H1 (cell line): ENCODE data around the gene SS18L1. TPM values are rescaled to one million over a fixed set of nuclear protein-coding genes. Genes with fewer than 3 reads are reported as not detected.

Experiments used
- CBX8 ChIP-seq: fragments of 300-800, 300-1000 bp; sonication (generic); IDR thresholded peaks from 2 replicates; pipeline ENCODE4 v1.7.1; 2016; ENCODE audit warnings: low read depth, low read length, borderline replicate concordance
- CEBPB ChIP-seq: IDR thresholded peaks from 2 replicates; pipeline ENCODE4 v1.6.1; 2012; ENCODE audit warnings: low read depth, low read length
- KDM5A ChIP-seq: fragments of 200-600 bp; IDR thresholded peaks from 2 replicates; pipeline ENCODE4 v1.7.1; 2012; ENCODE audit warnings: mild to moderate bottlenecking, low read length, inconsistent platforms, mixed read lengths
- POLR2A ChIP-seq, 2 experiments: IDR thresholded peaks; 1 replicate in 1 of 2; 2 replicates in 1 of 2; pipeline ENCODE4 v1.6.1; 2011; ENCODE audit warnings: low read depth in 2 of 2, low read length in 2 of 2, mild to moderate bottlenecking in 2 of 2; ENCODE audit errors: control extremely low read depth in 1 of 2
- POLR2AphosphoS5 ChIP-seq: IDR thresholded peaks from 2 replicates; pipeline ENCODE4 v1.6.1; 2011; ENCODE audit warnings: low read depth, low read length
- POU5F1 ChIP-seq: IDR thresholded peaks from 2 replicates; pipeline ENCODE4 v1.6.1; 2011; ENCODE audit warnings: low read depth, mild to moderate bottlenecking, low read length, moderate library complexity
- RAD21 ChIP-seq, 2 experiments: IDR thresholded peaks in 1 of 2; conservative IDR thresholded peaks in 1 of 2; 2 replicates each; pipeline ENCODE4 v1.6.1; 2011; ENCODE audit warnings: low read depth in 2 of 2, low read length in 2 of 2, improper control_type of control experiment in 1 of 2, inconsistent platforms in 1 of 2, mild to moderate bottlenecking in 1 of 2, moderate library complexity in 1 of 2
- RFX5 ChIP-seq: IDR thresholded peaks from 2 replicates; pipeline ENCODE4 v1.6.1; 2011; ENCODE audit warnings: low read depth, low read length, improper control_type of control experiment, borderline replicate concordance
- TCF12 ChIP-seq: IDR thresholded peaks from 2 replicates; pipeline ENCODE4 v1.6.1; 2011; ENCODE audit warnings: low read depth, mild to moderate bottlenecking, low read length
- ZNF274 ChIP-seq: IDR thresholded peaks from 2 replicates; pipeline ENCODE4 v1.7.0; 2012; ENCODE audit warnings: low read length, borderline replicate concordance; ENCODE audit errors: extremely low read depth
- polyA plus RNA-seq, 7 experiments: library from polyadenylated mRNA; depleted of rRNA in 3 of 7; stranded (reverse) in 5 of 7; unstranded in 2 of 7; fragments of >200 nt in 5 of 7; fragments of 200-250 nt in 2 of 7; gene quantifications; 1 replicate in 5 of 7; 2 replicates in 1 of 7; 4 replicates in 1 of 7; pipeline versions ENCODE4 v1.2.1 to v1.2.3, GENCODE V29; 2011 to 2013; ENCODE audit warnings: missing spikeins in 2 of 7, mixed read lengths in 2 of 7
- total RNA-seq: library from RNA; stranded (reverse); fragmentation: NEBNext Ultra II Directional; extraction: Animal tissue kit (Norgen Biotek cat#: 25700); gene quantifications from 2 replicates; pipeline ENCODE4 v1.2.1, GENCODE V29; 2021
- TF ChIP-seq, protein P1 (sequence below), 3 experiments: IDR thresholded peaks; 1 replicate in 2 of 3; 2 replicates in 1 of 3; pipeline versions ENCODE4 v1.5.1 to v1.6.1; 2011; ENCODE audit warnings: low read length in 3 of 3, mild to moderate bottlenecking in 3 of 3, inconsistent platforms in 2 of 3, low read depth in 1 of 3, moderate library complexity in 1 of 3; ENCODE audit not compliant: insufficient read depth in 1 of 3; ENCODE audit errors: control extremely low read depth in 1 of 3

The SS18L1 gene
- total and polyA plus RNA-seq, 2 of the 8 experiments (the other 6 are each of a cell fraction or from before 2014, with no cell fraction given): 28.4 to 29.7 TPM

DNA sequence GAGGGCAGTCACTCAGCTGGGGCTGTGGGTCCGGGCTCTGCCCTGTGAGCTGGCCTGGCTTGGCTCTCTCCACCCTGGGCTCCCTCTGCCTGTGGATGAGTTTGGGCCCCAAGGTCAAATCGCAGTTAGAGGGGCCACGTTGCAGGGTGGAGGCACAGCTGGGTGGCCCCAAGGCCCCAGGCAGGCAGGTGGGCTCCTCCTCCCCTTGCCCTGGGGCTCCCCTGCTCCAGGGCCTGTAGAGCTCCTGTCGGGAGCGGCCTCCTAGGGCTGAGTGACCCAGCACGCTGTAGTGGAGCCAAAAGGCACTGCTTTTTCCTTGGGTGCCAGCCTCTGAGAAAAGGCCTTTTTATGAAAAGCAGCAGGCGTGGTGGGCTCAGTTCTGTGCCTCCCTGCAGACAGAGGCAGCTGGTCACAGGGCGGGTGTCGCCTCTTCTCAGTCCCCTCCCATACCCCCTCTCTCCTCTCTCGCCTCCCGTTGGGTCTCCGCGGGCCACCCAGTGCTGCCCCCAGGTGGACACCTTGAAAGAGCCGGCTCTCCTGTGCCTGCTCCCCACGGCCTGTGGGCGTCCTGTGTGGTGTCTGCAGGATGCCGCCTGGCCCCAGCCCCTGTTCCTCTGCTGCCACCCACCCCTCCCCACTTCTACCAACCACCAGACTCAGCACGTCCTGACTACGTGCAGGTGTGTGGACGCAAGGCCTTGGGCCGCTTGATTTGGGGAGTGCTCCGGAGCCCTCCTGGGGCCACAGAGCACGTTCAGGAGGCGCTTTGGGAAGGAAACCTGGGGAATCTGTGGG is 13.2 kb downstream of the SS18L1 start (continued):
- TF ChIP-seq, protein P1, sequence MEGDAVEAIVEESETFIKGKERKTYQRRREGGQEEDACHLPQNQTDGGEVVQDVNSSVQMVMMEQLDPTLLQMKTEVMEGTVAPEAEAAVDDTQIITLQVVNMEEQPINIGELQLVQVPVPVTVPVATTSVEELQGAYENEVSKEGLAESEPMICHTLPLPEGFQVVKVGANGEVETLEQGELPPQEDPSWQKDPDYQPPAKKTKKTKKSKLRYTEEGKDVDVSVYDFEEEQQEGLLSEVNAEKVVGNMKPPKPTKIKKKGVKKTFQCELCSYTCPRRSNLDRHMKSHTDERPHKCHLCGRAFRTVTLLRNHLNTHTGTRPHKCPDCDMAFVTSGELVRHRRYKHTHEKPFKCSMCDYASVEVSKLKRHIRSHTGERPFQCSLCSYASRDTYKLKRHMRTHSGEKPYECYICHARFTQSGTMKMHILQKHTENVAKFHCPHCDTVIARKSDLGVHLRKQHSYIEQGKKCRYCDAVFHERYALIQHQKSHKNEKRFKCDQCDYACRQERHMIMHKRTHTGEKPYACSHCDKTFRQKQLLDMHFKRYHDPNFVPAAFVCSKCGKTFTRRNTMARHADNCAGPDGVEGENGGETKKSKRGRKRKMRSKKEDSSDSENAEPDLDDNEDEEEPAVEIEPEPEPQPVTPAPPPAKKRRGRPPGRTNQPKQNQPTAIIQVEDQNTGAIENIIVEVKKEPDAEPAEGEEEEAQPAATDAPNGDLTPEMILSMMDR (IDR thresholded peaks at IDR 0.05; ENCODE audit: control extremely low read depth in 1 of 3, insufficient read depth in 1 of 3, low read depth in 1 of 3, low read length in 3 of 3): peak; percentile 80 to 82 (median 81)
- TF ChIP-seq POLR2A (IDR thresholded peaks at IDR 0.05; ENCODE audit: control extremely low read depth in 1 of 2, low read depth in 2 of 2, low read length in 2 of 2) (no peak), KDM5A (no peak), TCF12 (no peak), CEBPB (no peak), ZNF274 (no peak), RAD21 (IDR thresholded peaks at IDR 0.05 in 1 of 2, conservative IDR thresholded peaks at IDR 0.05 in 1 of 2; ENCODE audit: low read depth in 2 of 2, low read length in 2 of 2) (peak; percentile 32 to 57; a peak in 3 of 4 replicates), RFX5 (no peak), POU5F1 (no peak), CBX8 (no peak), POLR2AphosphoS5 (no peak)
- TF ChIP-seq, all 59 proteins: peak for 4
